Limb (tissue), 2 donors: ENCODE results near the gene MAPK8.

Experiments used
- DNase-seq, 2 donors: peaks; one replicate each; pipeline ENCODE4 v3.0.0-alpha.2; 2016; ENCODE audit errors: extremely low spot score in 2 of 2

MAPK8 gene

DNA sequence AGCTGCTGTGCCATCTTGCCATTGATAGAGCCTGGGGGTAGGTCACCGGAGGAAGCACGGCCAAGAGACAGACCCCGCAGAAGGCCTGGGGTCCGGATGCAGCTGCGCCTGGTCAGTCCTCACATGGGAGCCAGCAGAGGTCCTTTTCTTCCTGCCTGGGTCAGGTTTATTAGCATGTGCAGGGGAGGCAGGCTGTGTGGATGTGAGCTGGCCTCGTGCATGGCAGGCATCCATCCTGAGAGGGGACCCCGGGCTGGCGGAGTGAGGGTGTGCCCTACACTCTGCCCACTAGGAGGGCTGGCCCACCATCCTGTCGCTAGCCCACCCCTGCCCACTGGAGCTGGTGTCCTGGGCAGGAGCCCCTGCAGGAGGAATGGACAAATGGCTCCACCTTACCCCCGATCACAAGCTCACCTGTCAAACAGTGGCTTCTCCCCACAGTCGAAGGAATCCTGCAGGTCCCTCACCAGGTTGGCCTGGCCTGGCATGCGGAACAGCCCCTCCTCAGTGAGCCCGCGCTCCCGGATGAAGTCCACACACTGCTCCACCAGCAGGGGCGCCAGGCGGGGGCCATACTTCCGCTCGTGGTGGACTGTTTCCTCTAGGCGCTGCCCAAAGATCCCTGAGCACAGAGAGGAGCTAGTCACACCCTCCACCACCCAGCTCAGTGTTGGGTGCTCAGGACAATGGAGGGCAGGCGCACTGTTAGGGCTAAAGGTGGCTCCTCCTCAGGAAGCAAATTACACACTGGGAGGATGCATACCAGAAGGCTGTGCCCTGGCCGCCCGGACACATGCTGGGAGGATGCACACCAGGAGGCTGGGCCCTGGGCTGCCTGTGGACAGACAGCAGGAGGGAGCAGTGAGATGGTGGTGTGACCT is 153.0 kb downstream of the MAPK8 start:
- peak in 1 of 2 donors; percentile 23 for DNase-seq

DNA sequence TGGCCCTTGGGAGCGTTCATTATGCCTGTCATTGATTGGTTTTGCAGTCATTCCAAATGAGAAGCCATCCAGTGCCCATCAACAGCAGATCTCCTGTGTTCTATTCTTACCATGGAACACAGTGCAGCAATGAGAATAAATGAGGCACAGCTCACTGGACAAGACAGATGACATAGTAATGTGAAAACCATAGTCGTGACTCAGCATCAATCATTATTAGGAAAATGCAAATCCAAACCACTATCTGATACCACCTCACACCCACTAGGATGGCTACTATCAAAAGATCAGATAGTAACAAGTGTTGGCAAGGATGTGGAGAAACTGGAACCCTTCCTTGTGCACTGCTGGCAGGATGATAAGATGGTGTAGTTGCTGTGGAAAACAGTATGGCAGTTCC is 153.7 kb downstream of the MAPK8 start:
- DNase-seq, result no peak

DNA sequence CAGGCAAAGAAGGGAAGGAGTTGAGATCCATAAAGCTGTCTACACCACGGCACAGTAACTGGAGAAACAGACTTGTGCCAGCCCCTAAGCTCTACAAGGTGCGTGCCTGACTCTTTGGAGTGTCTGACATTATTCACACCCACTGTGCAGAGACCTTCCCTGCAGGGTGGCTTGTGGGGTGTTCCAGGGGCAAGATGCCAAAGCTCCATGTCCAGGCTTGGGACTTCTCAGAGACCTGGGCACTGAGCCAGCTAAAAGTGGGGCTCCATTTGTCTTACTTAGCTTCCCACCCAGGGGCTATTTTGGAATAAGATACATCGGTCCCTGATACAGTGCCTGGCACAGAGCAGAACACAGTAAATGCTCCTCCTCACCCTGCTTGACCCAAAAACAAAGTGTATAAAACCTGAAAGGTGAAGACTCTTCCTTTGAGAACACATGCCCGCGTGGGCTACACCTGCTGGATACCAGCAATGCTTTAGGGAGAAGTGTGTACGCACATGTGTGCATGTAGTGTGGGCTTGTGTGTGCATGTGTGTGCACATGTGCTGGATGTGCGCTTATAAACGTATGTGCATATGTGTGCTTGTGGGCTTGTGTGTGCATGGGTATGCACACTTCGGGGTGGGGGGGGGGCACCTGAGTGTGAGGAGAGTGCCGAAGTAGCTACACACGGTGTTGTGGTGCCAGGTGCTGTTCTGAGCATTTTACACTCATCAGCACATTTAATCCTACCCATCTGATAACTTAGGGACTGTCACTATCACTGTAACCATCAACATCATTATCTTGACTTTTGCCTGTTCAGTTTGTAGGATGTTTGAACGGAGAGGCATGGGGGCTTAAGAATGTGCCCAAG is 155.4 kb downstream of the MAPK8 start:
- DNase-seq, result no peak

DNA sequence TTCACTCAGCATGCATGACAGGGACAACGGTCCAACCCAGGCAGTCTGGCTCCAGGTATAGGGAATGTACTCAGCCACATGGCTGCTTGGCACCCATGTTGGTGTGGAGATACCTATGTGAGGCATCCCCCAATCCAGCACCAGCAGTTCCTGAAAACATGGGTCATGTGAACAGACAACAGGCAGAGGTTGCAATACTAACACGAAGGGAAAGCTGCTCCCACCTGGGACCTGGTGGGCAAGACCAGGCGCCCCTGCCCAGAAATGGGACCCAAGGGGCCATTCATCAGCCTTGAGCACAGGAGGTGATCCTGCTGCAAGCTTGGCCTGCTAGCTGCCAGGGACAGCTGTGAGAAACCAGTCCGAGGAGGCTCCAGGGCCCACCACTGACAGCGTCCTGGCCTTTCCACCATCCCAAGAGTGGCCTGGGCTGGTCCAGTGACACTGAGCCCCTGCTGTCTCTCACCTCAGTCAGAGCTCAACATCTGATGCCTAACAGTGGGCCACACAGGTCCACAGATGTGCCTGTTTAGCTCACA is 156.1 kb downstream of the MAPK8 start:
- peak in 1 of 2 donors; percentile 21 for DNase-seq

DNA sequence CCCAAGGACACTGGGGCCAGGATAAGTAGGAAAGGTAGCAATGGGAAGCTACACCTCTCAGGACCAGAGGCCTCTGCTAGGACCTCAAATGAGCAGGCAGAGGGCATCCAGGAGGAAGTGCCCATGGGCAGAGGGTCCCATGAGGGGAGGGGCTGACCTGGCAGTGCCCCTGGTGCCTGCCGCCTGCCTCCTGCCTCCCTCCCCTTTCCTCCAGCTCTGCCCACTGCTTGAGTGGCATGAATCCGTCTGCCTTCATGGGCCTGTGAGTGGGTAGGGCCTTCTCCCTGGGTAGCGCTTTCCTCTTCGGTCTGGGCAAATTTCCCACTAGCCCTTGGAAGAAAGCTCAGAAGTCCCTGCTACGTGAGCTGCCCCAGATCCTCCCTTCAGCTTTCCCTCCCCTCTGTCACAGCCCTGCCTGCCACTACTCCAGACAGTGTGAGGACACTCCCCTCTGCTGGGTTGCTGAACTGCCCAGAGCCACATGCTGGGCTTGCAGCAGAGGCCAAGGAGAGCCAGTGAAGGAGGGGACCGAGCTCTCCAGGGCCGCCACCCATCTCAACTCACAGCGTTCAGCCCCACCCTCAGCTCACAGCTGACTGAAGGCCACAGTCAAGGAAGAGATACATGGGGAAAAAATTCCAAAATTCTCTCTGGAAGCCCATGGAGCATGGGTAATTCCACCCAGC is 157.0 kb downstream of the MAPK8 start:
- DNase-seq, result peak in 1 of 2 donors; percentile 39

DNA sequence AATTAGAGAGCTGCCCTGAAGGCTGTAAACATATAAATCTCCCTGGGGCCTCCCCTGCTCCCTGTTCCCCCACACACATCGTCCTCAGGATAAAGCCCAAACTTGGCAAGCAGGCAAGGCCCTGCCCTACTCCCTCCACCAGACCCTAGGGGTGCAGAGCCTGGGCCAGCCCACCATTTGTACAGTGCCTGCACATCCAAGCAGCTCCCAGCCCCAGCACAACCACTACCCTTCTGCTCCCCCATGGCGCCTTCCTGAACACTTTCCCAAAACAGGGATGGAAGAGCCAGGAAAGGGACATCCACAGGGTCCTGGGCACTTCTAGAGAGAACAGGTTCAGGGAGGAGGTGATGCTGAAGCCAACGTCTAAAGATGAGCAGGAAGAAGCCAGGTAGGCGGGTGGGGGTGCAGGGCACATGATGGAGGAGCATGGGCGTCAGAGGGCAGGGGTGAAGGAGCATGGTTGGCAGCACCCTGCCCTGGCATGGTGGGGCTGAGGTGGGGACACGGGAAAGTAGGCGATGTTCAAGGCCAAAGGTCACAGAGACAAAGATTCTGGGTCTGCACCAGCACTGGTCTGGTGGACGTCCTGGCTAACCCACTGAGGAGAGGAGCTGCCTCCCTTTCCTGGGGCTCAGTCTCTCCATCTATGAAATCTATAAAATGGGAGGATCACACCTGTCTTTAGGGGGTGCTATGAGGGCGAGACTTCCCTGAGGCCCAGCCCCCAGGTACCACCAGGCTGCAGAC is 157.8 kb downstream of the MAPK8 start:
- peak in 1 of 2 donors; percentile 25 for DNase-seq

DNA sequence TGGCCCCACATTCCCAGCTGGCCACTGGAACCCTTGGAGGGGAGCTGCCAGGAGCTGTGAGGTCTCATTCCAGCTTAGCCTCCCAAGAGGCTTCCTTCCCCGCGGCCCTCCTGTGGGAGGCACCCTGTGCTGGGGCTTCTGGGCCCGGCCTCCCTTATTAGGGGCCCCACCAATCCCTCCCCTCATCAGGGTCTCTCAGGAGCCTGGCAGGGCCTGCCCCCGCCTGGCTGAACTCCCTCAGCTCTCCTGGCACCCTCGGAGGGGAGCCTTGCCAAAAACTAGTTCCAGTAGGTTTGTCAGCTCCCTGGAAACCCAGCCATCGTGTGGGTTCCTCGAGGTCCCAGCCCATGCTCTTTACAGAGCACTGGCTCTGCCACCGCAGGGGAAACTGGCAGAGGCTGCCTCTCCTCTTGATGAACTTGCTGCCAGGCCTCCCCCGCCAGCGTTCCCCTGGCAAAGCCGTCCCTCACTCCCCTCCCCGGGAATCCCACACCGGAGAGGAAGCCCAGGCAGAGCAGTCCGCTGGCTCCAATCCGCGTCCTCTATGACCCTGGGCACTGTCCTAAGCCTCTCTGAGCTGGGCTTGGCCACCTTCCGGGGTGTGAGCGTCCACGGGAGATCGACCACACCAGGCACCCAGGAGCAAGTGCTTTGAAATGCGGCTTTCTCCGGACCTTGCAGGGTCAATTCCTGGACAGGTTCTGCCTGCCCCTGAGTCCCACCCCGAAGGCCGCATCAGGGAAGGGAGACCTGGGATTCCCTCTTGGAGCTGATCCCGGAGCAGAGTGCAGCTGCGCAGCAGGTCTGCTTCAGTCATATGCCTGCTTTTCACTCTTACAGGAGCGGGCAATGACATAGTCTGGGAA is 158.6 kb downstream of the MAPK8 start:
- peak; percentile 9 to 47 for DNase-seq

DNA sequence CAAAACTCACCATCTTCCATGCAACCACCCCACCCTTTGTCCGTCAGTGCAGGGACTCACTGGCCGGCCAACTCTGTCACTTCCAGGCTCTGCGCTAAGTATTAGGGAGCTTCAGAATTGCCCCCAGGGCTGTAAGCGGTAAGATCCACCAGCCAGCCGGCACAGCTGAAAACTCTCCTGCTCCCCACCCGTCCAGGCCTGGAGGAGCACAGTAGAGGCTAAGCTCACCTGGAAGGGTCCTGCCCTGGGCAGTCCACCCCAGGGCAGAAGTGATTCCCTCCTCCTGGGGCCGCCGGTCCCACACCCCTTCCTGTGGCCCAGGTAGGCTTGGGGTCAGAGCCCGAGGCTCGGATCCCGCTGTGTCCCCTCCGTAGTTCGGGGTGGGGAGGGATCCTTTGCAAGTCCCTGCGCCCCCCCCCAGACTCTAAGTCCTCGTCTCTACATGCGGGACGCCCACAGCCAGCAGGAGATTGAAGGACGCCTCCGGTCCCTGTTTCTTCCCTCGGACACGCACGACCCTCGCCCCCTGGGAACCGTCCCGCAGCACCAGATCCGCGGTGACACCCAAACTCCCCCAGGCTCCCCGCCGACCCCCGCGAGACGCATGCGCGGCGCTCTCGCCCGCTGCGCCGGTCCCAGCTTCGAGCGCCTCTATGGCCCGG is 159.5 kb downstream of the MAPK8 start:
- DNase-seq, result peak in 1 of 2 donors; percentile 43

DNA sequence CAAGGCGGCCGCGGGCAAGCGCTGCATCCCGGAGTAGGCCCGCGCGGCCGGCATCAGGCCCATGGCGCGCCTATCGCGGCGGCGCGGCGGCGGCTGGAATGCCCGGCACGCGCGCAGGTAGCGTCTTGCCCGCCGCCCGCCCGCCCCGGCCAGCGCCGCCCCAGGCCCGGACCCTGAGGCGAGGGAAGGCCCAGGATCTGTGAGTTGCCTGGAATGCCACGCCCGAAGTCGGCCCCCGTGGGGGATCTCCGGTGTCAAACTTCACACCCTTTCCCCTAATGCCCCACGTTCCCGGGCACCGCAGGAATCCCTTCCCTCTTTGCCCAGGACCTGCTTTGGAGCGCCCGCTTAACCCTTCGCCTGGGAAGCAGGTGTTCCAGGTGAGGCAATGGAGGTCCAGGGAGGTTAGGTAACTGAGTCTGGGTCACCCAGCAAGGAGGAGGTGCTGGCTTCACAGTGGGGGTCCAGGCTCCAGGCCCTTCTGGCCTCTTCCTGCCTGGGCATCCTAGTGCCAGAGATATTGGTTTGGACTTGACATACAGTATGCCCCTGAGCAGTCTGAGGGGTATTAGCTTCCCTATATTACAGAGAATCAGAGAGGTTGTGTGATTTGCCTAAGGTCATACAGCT is 160.2 kb downstream of the MAPK8 start:
- peak in 1 of 2 donors; percentile 57 for DNase-seq

DNA sequence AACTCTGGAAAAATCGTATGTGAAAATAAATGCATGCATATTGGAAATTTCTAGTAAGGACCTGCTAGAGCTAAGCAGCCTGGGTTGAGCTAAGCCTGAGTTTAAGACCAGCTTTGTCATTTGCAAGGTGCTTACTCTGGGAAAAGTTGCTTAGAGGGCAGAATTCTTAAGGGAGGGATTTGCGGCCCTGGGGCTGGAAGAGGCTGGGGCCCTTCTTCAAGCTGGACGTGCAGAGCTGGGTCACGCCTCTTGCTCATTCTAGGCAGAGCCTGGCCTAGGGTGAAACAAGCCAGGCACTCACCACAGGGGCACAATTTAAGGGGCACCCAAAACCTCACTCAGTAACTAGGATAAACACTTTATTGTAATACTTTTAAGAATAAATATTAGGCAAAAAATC is 161.2 kb downstream of the MAPK8 start:
- DNase-seq, result no peak

DNA sequence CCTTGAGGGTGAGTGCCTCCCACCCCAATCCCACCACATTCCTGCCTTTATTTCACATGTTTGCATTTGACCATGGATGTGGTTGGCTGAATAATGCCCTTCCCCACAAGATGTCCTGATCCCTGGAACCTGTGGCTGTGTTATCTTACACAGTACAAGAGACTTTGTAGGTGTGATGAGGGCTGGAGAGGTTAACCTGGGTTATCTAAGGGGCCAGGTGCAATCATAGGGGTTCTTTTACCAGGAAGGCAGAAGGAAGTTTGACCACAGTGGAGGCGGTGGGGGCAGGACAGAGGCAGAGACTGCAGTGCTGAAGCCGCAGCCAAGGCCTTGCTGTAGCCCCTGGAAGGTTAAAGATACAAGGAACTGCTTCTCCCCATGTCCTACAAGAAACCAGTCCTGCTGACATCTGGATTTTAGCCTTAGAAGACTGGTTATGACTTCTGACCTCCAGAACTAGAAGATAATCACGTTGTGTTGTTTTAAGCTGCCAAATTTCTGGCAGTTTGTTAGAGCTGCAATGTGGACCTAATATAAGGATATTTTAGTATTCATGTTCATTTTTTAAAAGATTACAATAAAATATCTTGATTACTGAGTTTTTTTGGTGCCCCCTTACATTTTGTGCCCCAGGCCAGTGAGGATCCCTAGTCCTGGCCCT is 161.8 kb downstream of the MAPK8 start:
- DNase-seq, result no peak

DNA sequence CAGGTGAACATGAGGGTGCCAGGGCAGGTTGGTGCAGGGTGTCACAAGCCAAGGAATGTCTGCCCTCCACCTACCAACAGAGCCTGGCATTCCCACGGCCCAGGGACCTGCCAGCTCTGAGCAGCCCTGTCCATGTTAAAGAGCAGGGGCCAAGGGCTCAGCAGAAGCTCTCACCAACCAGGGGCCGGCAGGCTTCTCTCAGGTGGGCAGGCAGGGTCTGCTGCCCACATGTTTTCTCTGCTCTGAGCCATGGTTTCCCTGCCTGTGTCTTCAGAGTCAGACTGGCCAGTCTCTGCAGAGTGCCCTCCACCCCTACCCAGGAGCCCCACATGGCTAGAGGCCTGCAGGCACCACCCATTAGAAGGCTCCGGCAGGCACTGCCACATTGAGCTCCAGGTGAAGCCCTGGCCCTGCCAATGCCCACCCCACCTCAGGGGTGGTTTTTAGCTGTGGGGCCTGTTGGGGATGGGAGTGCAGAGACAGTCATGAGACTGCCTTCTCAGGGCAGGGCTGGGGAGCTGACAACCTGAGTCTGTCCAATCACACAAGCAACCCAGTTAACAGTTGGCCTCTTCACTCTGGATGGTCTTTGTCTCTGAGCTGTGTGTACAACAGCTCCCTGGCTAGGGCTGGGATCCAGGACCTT is 162.5 kb downstream of the MAPK8 start:
- peak in 1 of 2 donors; percentile 20 for DNase-seq

DNA sequence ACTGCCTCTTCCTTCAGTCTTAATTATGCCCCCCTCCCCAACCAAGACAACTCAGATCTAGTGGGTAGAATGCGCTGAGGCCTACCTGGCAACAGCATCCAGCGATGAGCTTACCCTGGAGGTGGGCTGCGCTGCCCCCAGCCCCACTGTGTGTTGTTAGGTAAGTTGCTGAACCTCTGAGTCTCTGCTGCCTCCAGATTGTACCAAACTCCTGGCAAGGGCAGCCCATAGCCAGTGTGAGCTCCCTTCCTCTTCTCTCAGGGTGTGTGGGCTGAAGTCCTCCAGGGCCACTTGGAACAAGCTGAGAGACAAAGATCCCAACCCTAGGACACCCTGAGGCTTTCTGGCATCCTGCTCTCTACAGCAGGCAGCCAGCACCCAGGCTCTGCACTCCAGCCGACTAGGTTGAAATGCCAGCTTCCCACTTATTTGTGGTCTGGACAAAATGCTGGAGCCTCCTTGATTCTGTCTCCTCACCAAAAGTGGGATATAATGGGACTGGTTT is 163.1 kb downstream of the MAPK8 start:
- peak in 1 of 2 donors; percentile 18 for DNase-seq

DNA sequence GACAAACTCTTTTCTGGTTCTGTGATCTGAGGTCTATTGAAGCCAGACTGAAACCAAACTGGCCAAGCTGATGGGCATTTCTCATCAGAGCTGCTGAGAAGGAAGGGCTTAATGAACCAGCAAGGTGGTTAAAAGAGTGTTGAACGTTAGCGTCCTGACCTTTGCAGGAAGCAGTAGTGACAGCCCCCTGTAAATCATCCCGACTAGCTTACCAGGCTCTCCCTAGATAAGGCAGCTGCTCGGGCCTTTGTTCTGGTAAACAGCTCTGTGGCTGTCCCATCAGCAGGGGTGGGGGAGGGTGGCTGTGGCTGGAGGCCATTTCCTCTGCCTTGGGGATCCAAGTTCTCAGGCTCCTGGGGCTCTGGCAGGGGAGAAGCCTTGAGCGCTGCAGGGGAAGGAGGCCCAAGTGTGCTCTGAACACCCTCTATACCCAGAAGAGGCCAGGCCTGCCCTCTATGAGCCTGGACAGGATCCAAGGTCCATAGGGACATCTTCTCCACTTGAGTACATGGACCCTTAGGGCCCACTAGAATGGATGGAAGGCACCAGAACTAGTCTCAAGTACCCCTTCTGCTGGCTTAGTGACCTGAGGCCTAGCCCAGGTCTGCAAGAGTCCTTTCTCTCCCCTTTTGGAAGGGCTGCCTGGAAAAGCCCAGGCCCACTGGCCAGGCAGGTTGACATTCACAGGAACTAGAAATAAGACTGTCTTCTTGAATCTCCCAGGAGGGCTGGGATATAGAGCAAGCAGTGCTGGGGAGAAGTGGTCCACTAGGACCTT is 163.8 kb downstream of the MAPK8 start:
- peak in 1 of 2 donors; percentile 44 for DNase-seq

DNA sequence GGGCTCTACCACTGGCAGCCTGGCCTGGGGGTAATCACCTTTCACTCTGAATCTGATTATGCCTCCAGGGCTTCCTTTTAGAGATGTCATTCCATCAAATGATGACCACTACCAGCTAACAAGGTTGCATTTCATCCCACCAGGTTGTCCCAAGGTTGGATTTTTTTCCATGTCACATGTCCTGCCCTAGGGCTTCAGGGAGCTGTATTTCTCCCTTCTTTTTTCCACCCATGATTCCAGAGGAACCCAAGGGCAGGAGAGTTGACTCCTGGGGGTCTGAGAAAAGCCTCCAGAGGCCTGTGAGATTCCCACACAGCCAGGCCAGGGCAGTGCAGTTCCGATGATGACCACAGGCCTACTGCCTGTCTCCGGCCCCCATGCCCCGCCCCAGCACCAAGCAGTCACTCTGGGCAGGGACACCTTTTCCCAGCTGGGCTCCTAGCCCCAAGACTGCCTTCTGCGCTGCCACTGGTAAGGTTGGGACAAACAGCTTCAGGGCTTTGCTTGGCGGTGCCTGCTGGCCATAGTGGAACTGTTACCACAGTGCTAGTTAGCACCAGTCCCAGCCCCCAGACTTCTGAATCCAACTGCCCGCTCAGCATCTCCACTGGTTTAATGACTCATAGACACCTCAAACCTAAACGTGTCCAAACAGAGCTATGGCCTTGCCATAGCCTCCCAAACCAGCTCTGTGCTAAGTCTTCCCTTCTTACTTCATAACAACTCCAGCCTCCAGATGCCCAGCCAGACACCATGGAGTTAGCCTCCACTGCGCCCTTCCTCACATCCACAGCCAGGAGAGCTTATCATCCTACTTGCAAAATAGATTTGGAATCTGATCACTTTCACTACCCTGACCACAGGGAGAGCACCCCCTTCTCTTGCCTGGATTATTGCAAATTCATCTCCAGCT is 164.7 kb downstream of the MAPK8 start:
- no peak for DNase-seq
